Gastrocnemius medialis (tissue), 4 donors: ENCODE measurements around the gene NRCAM.

Source experiments
- CTCF ChIP-seq, 5 experiments: fragments of 450-650 bp in 3 of 5; fragments of 200-600 bp in 2 of 5; sonication (generic) in 2 of 5; IDR thresholded peaks in 4 of 5; conservative IDR thresholded peaks in 1 of 5; 1 replicate in 4 of 5; 2 replicates in 1 of 5; pipeline ENCODE4 v1.5.1; 2016 to 2019; ENCODE audit warnings: antibody characterized with exemption in 5 of 5, mild to moderate bottlenecking in 3 of 5, moderate library complexity in 3 of 5
- POLR2A ChIP-seq, 2 donors: fragments of 450-650 bp; IDR thresholded peaks; one replicate each; pipeline ENCODE4 v1.6.1; 2017; ENCODE audit warnings: antibody characterized with exemption in 2 of 2, mild to moderate bottlenecking in 2 of 2, moderate library complexity in 2 of 2

GRCh38 chr7:108290459-108291151 is 165.6 kb downstream of the NRCAM start:
- TF ChIP-seq POLR2A (IDR thresholded peaks at IDR 0.05) (no peak), CTCF (IDR thresholded peaks at IDR 0.05 in 4 of 5, conservative IDR thresholded peaks at IDR 0.05 in 1 of 5) (no peak)
